ENCODE measurements around the gene DVL2. TPM values are rescaled to one million over a fixed set of nuclear protein-coding genes. Genes with fewer than 3 reads are reported as not detected.

Gene DVL2
- total and polyA plus RNA-seq, 8 donors, result 36.9 to 59.7 (median 52.3) TPM

DNA sequence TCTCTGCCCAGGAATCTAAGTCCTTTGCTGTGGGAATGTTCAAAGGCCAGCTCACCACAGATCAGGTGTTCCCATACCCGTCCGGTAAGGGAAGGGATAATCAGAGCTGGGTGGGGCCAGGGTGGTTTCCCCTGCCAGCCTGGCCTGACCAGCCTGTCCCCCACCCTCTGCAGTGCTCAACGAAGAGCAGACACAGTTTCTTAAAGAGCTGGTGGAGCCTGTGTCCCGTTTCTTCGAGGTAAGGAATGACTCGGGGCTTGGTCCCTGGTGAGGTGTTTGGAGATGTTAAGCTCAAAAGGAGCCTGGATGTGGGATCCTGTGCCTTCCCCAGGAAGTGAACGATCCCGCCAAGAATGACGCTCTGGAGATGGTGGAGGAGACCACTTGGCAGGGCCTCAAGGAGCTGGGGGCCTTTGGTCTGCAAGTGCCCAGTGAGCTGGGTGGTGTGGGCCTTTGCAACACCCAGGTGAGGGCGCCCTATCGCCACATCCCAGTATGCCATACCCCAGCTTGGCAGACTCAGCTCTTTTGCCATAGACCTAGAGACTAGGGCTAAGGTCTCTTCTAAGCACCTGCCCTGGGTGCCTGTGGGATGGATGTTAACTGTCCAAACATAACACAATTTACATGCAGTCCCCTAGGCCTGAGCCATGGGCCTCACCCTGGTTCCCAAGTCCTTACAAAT lies 13.6 kb downstream of the DVL2 start:
- Histone ChIP-seq H3K9me3 (no peaks in the 10 kb centered on the region), H3K27me3 (no peaks in the 10 kb centered on the region), H3K4me1 (peaks cover 16 to 52% of the 10 kb centered on the region in 2 donors), H3K27ac (peak overlapping the region; percentile 88 to 98), H3K4me3 (peak overlapping the region; percentile 65 to 87), H3K36me3 (peaks cover 0 to 51% of the 10 kb centered on the region in 2 donors)
- ATAC-seq, result peak; percentile 45
- DNase-seq, result peak in 2 of 4 donors; percentile 48 to 59
- peak; percentile 22 to 34 for TF ChIP-seq CTCF (IDR thresholded peaks at IDR 0.05)
- intact Hi-C loops (cut with DNase I), result no loop called here

- DNase-seq (peak; percentile 81 to 98 (median 92)), ATAC-seq (peak; percentile 84)
- H3K27me3 ChIP-seq, result no peaks in the 10 kb centered on the region
- intact Hi-C loops (cut with DNase I), result no loop called here
- peak within 1 kb of the TSS; percentile 88 to 98 for H3K27ac ChIP-seq
- peaks cover 0 to 43% of the 10 kb centered on the region in 2 donors for H3K36me3 ChIP-seq
- TF ChIP-seq CTCF (IDR thresholded peaks at IDR 0.05), result no peak
- H3K4me1 ChIP-seq, result peaks cover 22 to 59% of the 10 kb centered on the region in 2 donors
- H3K4me3 ChIP-seq, result peak within 1 kb of the TSS; percentile 65 to 87
- no peaks in the 10 kb centered on the region for H3K9me3 ChIP-seq
Observed at GRCh38 chr17:7219812-7220592, 14.3 kb downstream of the DVL2 start, which contains the start of the genes ACADVL and DLG4. ACADVL (plus strand) TSS chr17:7219938; CDS start chr17:7219985, 47 bp downstream. DLG4 (minus strand) TSS chr17:7219836.

DNA sequence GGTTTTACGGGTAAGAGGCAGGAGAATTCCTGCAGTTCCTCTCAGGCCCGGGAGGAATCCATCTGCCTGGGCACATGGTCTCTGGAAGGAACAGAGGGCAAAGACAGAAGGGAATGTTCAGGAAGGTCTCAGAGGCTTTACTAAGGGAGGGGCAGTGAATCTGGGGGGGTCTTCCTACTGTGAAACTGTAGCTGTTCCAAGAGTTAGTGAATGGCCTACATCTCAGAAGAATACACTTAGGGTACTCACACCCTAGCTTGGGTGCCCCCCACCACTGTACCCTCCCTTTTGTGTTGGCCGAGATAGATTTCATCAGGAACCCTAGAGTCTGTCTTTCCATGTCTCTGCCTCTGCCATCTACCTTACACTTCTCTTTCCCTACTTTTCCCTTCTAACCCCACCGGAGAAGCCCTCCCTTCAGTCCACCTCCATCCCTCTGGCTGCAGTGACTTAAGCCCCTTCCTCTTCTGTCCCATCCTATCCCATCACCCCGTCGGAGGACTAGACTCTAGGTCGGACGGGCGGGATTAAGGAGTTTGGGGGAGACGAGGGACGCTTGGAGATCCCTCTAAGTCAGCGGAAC lies 15.0 kb downstream of the DVL2 start:
- H3K4me3 ChIP-seq, result peak overlapping the region; percentile 65 to 87
- no peak for TF ChIP-seq CTCF (IDR thresholded peaks at IDR 0.05)
- H3K9me3 ChIP-seq, result no peaks in the 10 kb centered on the region
- ATAC-seq (no peak), DNase-seq (no peak)
- intact Hi-C loops (cut with DNase I), result no loop called here
- peaks cover 0 to 37% of the 10 kb centered on the region in 2 donors for H3K36me3 ChIP-seq
- peak overlapping the region; percentile 88 to 98 for H3K27ac ChIP-seq
- H3K27me3 ChIP-seq, result no peaks in the 10 kb centered on the region
- peaks cover 22 to 66% of the 10 kb centered on the region in 2 donors for H3K4me1 ChIP-seq

DNA sequence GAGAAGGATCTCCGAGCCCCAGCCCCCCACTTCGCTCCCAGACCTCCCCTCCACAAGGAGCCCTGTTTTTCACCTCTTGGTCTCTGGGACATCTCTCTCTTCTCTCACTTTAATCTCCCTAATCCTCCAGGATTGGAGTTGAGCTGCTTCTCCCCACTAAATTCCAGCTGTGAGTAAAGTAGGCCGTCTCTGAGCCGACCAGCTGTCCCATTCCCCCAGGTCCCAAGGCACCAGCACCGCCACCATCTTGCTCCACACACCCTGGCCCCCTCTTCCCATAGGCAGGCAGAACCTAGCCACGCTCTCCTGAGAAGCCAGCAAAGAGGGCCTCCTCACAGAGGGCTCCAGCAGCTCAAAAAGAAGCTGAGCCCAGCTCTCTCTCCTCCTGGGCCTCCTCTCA lies 15.6 kb downstream of the DVL2 start:
- intact Hi-C loops (cut with DNase I), result no loop called here
- no peaks in the 10 kb centered on the region for H3K9me3 ChIP-seq
- peaks cover 0 to 31% of the 10 kb centered on the region in 2 donors for H3K36me3 ChIP-seq
- peak overlapping the region in 1 of 2 donors; percentile 88 for H3K27ac ChIP-seq
- peaks cover 22 to 72% of the 10 kb centered on the region in 2 donors for H3K4me1 ChIP-seq
- no peak overlapping the region for H3K4me3 ChIP-seq
- TF ChIP-seq CTCF (IDR thresholded peaks at IDR 0.05), result no peak
- no peaks in the 10 kb centered on the region for H3K27me3 ChIP-seq
- DNase-seq (no peak), ATAC-seq (no peak)

Measured in left lung (tissue), 10 donors.